HG03139 (cell line): ENCODE results near the gene ALDOC.
"Not testable (repeated sequence)": the region's sequence is repeated elsewhere in the genome, so short reads cannot be mapped to it uniquely, and the experiment has no call there.

Experiments used
- ATAC-seq: cut with Tn5 transposase; IDR thresholded peaks from one replicate; pipeline ENCODE4 v1.9.1; 2021; ENCODE audit not compliant: unreplicated experiment

ALDOC gene

DNA sequence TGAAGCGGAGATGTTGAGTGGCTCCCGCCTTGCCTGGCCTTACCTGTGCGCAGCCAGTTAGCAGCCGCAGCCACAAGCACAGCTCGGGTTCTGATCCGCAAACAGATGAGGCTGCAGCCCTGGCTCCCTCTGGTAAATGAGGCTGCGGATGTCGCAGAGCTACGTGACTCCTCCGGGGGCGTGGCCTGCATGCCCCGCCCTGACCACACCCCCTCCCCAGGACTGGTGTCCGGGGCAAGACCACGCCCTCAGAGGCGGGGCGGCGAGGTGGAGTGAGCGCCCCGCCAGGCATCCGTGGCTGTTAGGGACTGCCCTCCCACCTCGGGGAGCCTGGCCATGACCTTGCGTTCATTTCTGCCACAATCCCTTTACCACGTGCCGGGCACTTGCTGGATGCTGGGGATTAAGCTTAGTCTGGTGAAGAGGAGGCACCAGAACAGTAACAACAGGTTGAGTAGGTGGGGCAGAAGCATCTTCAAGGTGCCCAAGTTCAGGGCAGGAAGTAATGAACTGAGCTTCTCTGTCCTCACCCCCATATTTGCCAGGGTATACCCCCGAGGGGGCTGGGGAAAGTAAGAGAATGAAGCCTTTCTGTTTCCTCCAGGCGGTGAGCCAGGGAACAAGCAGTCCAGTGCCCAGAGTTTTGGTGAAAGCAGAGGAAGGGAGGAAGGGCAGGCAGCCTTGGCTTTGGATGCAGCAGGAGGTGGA is at the start of gene ALDOC:
ALDOC (minus strand) TSS at position 138 of the 708 bp plus-strand sequence. CDS start 1,363 bp downstream, outside the sequence.
- ATAC-seq: peak; percentile 78

DNA sequence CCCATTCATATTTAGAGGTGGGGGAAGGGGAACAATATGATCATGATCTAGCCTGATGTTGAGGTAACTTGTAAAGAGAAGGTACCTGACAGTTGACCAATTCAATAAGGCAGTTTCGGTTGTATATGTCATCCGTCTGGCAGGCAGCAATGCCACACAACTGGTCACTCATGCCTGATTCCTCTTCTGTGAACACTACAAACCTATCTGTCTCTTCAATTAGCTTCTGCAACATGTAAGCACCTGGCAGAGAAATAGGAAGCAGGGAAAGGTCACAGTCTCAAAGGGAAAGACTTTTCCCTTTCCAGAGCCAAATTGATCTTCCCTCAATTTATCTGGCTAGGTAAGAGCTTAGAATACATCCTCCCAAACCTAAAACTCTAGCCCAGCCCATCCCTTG is 47.5 kb upstream of the ALDOC start:
- no peak for ATAC-seq

DNA sequence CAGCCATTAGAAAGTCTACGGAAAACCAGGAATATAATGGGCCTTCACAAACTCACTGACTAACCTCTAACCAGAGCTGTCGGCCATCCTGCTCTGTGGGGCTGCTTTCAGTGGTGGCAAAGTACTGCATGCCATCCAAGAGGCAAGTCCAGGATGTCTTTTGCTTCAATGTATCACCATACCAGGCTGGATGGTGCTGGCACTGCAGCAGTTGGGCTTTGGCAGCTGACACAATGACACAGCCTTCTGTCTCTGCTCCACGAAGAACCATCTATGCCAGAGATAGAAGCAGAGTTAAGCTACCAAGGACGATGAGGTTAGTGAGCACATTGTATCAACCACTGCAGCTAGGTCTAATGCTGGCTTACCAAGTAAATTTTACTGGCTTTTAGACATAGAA is 47.0 kb upstream of the ALDOC start:
- no peak for ATAC-seq

DNA sequence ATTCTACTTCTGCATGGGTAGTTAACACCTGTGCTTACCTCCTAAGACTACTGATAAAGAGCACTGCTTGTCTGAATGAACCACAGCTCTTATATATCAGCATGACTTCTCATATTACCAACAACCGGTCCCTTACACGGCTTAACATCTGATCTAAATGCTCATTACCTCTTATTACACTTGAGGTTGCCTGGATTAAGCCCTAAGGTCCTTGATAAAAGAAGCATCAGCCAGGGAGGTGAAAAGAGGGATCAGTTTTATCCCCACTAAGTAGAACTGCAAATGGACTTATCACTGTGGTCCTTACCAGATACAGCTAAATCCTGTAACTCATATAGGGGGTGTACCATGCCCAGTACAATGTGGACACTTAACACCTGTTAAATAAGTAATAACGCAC is 45.5 kb upstream of the ALDOC start:
- ATAC-seq: no peak

DNA sequence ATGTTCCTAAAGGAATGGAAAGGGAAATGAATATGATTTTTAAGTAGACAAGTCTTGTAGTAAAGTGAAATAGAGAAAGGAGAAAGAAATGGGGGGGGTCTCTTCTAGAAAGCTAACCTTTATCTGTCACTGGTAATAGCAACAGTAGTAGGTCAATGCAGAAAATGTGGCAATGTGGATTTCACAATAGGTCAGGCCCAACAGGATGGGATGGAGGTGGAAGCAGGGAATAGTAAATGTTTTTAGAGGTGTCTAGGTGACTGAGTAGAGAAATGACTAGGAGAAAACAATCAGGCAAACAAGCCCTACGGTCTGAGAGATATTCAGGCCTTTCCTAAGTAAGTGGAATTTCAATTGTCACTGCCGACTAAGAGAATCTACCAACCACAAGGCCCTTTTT is 43.3 kb upstream of the ALDOC start:
- no peak for ATAC-seq

DNA sequence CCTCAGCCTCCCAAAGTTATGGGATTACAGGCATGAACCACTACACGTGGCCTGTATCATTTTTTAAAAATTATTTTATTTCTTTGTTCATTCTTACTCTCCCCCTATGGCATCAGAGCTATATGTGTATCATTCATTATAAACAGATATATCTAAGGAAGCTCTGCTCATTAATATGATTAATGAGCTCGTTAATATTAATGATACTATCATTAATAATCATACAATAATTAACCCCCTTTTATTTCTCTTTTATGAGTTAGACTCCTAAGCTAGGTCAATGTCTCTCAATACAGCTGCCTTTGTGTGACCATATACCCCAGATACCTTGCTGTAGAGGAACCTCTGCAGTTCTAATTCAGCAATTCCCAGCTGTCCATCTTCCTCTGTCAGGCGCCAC is 41.8 kb upstream of the ALDOC start:
- ATAC-seq: no peak

DNA sequence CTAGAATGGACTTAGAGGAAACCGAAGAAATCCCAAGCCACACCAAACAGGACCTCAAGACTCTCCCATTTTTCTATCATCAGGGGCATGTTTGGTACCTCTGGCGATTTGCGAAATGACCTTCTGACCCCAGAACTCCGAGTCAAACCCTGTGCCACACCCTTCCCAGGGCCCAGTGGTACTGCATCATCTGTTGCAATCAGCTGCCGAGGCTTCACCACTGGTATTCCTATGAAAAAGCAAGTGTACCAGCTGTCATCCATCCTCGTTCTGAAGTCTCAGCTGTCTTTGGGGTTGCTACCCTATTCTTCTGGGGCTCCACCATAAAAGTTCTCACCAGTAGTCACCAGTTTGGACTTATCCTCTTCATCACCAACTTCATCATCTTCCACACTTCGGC is 39.6 kb upstream of the ALDOC start:
- ATAC-seq: no peak

DNA sequence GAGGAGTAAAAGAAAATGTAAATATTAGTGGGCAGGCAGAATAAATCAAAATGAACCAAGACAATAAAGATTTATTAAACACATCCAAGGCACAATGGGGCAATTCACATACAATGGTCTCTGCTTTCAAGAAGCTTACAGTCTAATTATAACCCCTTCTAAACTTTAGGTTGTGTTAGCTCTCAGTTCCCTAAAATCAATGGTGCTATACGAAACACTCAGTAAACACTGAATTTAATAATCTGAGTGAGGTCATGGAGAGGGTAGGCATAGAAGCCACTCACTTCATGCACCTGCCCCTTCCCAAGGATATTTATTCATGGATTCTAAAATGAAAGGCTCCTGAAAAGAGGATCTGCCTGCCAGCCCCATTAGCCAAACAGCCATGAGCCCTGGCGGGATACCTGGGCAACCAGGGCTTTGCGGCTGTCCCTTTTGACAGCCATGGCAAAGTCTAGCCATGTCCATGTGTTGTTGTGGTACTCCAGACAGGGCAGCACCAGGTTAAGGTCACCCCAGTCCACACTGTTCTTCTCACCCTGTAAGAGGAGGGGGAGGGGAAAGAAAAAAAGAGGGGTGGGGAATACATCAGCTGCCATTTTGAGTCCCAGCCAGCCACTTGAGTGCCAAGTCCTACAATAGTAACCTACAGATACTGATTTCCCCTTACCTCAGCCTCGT is 38.7 kb upstream of the ALDOC start:
- ATAC-seq: no peak

DNA sequence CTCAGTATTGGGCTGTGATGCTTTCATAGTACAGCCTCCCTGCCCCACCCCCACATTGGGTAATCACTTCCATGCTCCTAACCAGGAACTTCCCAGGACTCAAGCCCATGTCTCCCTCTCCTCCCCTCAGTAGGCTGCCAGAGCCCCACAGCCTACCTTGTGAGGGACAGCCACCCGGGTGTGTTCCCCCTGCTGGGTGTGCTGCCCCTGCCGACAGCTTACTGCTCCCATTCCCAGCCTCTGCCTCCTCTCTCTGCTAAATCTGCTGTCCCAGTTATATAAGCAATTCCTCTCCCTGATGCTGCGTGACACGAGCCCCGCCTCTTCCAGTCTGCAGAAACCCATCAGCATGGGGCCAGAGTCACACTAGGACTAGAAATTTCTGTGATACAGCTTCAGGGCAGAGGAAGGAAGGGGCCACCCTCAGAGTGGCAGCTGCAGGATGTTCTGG is 37.3 kb upstream of the ALDOC start, which contains the start of gene RSKR:
RSKR (minus strand) TSS at position 255 of the 451 bp plus-strand sequence; CDS start at position 231, 24 bp downstream.
- no peak for ATAC-seq

DNA sequence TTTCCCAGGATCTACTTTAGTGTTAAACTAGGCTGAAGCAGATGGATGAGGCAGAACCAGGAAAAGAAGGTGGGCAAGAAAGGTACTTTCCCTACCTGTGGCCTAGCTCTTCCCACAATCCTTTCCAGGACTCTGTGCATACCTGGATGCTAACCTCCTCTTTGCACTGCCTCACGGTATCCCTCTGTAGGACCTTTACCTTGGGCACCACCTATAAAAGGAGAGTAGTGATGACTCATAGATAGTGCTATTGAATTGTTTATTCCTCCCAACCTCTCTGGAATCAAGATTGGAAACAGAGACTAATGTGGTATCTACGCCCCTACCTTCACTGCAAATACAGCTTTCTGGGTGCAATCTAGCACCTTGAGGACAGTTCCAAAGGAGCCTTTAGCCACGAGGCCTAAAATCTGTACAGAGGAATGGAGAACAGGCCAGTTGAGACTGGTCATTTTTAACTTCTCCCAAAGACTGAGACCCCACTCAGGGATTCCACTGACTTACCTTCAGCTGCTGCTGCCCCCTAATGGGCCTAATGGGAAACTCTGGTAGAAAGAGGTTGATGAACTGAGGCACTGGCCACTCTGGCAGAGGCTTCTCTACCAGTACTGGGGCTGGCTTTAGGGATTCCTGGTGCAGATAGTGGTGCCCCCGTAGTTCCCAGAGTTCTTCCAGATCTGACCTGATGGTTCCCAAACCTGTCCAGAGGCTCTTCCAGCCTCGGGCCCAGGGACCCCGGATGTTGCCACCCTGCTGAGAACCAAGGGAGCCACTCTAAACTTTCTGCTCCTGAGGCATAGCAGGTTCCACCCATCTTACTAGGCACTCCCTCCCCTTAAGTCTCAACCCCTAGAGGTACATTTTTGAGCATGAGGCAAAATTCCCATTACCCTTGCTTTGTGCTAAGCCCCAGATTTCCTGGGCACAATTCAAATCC is 36.5 kb upstream of the ALDOC start:
- ATAC-seq: no peak

DNA sequence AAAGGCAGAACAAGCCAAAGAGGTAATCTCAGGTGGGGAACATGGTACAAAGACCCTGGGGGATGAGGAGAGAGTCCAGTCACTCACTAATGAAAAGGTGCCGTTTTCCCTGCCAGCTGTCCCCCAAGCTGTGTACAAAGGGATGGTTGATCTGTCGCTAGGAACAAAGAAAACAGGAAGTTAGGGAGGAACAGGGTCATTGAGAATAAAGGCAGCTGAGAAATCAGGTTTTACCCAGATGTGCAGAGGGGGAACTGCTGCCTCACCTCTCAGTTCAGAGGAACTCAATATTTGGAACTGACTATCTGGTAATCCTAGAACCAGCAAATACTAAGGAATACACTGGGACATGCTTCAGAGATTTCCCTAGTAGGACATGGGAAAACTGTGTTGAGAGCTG is 35.8 kb upstream of the ALDOC start:
- ATAC-seq: no peak

DNA sequence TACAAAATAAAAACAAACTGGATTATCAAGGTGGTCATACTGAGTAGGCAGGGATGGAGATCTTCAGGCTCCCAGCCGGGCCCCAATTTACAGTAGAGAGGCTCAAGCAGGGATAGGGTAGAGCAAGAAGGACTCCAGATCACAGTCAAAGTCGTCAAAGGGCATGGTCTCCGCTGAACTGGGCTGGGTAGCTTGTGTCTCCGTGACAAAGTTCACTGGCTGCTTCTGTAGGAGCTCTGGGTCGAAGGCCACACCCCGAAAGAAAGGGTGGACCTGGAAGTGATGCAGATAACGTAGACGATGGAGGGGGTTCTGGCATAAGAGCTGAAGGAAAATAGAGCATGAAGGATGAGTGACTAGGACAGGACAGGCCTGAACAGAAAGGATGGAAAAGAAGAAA is 33.7 kb upstream of the ALDOC start:
- ATAC-seq: no peak

DNA sequence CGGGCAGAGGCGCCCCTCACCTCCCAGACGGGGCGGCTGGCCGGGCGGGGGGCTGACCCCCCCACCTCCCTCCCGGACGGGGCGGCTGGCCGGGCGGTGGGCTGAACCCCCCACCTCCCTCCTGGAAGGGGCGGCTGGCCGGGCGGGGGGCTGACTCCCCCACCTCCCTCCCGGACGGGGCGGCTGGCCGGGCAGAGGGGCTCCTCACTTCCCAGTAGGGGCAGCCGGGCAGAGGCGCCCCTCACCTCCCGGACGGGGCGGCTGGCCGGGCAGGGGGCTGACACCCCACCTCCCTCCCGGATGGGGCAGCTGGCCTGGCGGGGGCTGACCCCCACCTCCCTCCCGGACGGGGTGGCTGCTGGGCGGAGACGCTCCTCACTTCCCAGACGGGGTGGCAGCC is 27.3 kb upstream of the ALDOC start:
- not testable (repeated sequence) for ATAC-seq

DNA sequence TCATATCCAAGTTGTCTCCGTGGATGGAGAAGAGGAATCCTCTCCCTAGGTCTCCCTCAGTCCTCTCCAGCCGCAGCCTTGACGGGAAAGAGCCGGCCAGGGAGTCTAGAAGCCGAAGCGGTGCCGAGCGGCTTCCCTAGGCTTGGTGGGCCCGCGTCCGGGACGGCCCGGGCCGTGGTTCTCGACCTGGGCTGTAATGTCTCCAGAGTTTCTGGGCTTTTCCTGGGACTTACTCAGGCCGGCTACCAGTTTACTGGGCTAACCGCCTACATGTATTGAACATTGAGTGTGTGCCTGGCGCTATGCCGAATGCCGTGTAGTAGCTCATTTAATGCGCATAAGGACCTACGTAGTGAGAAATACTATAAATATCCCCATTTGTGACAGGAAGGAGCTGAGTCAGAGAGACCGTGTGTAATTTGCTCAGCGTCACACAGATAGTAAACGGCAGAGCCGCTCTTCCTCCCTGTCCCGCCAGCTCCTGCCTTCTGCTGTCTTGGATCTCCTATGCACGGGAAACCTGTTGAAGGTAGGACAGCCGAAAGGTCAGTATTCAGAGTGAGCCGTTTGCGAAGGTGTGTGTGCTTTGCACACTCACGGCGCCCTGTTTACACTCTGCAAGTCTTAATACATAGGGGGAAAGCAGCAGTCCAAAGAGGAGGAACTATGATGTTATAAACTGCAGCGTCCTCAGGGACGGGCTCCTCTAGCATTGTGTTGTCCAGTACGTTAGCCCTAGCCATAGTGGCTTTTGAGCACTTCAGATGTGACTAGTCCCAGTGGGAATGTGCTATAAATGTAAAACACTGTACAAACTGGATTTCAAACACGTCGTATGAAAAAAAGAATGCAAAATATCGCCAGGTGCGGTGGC is 22.9 kb upstream of the ALDOC start:
- ATAC-seq: peak; percentile 41

DNA sequence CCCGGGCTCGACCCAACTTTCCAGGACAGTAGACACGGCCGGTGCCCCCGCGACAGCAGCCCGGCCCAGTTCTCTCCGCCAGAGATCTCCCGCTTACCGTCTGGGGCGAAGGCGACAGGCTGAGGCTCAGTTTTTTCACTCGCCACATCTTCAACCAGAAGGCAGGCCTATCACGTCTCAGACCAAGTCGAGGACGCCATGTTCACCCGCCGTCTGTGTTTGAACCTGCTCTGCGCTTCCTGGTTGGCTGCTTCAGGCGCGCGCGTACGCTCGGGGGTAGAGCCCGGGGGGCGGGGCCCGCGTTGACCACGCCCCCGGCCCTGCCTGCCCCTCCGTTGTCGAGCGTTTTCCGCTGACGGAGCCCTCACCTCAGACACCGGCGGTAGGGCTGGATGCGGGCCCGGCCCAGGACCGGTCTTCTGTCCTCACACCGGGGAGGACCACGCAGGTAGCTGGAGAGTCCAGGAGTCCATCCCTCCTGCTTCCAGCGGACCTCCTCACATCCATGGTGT is 22.2 kb upstream of the ALDOC start, which contains the start of gene SPAG5:
SPAG5 (minus strand) TSS at position 227 of the 512 bp plus-strand sequence; CDS start at position 148, 79 bp downstream.
- peak; percentile 78 for ATAC-seq

DNA sequence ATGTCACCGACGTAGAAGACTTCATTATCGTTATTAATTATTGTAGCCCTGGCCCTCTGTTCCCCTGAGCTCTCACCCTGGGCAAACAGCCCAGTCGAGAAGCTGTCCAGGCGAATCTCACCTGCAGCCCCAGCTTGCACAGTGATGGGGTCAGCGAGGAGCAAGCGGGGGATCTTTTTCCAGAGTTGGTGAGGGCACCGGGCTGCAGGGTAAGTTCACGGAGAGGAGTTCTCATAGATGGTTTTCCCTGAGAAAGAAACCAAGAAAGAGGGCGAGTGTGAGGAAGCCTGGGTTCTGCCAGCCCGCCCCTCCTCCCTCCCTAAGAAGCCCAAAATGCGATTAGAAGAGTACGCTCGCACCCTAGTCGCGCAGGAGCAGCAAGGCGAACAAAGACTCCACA is 21.7 kb upstream of the ALDOC start:
- no peak for ATAC-seq

DNA sequence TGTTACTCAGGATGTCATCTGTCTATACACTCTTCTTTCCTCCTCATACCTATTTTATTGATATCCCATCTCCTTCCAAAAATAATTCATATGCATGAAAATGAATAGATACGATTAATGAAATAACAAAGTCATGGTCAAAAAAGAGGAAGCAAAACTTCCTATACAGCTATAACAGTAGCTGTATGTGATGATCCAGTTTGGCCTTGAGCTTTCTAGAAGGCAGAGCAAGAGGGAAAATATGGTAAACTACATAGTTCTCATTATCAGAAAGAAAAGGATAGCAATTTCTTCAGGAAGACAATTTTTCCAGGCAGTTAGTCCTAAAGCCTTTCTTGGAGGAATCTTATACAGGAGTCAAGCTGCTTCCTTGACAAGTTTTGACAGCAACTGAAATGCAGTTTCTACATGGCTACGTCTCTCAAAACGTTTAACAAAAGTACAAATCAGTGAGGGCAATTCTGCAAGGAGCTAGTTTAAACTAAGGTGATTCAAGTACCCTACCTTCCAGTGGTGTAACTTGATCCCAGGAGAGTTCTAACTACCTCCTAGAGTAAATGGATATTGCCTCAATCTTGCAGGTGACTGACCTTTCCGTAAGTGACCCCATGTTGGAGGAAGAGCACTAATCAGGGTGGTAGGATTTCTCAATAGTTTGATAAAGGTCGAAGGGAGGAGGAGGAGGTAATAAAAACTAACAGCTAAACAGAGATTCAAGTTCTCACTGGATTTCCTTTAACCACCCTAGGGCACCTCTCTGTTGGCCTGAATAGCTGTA is 21.1 kb upstream of the ALDOC start:
- ATAC-seq: no peak

DNA sequence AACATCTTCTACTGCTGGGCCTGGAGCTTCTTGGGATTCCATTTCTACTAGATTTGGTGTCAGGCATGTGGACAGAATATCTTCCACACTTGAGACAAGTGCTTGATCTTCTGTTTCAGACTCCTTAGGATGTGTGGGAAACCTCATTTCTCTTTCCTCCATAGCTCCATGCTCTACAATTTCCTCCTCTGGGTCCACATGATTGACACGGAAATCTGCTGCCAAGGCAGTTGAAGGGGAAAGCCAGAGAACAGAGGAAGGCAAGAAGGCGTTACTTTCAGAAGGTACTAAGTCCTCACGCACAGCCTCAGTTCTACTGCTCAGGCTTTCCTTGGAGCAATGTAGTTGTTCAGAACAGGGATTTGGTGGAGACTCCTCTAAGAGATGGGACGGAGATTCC is 15.6 kb upstream of the ALDOC start:
- no peak for ATAC-seq

DNA sequence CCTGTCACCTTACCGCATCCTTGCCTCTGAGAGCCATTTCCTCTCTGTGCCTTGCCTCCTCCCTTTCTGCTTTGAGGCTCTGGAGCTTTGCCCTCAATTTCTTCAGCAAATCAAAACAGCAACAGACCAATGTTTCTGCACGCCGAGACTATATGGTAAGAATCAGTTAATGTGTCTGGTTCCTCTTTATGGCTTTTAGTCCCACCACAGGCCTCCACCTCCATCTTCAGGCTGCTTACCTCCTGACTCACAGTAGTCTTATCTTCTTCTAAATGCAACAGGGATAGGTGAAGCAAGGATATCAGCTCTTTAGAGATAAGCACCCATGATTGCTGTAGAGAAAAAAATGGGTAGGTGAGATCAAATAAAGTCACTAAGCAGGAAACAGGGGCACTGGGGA is 9.2 kb upstream of the ALDOC start:
- no peak for ATAC-seq
